HepG2 (cell line): ENCODE results near the gene FRMD8. TPM values are rescaled to one million over a fixed set of nuclear protein-coding genes. Genes with fewer than 3 reads are reported as not detected.
A peak's percentile ranks its signal among the peaks of the same experiment; 100 is the strongest.

Source experiments
- ARNT2 ChIP-seq: sonication (generic); formaldehyde crosslinking; IDR thresholded peaks from 2 replicates; pipeline ENCODE4 v1.8.0; 2022; ENCODE audit warnings: mild to moderate bottlenecking, low read depth, missing genetic modification reagents, moderate library complexity
- CCAR2 ChIP-seq: fragments of 200-400 bp; formaldehyde crosslinking; optimal IDR thresholded peaks from 2 replicates; pipeline ENCODE3; 2018; ENCODE audit warnings: low read depth, mild to moderate bottlenecking, low read length, moderate library complexity
- CHCHD3 ChIP-seq: sonication (generic); formaldehyde crosslinking; IDR thresholded peaks from 2 replicates; pipeline ENCODE4 v1.8.0; 2022; ENCODE audit warnings: mild to moderate bottlenecking, missing genetic modification reagents, moderate library complexity
- GATAD2A ChIP-seq: IDR thresholded peaks from 2 replicates; pipeline ENCODE4 v1.6.1; 2016
- MED1 ChIP-seq: sonication (generic); formaldehyde crosslinking; IDR thresholded peaks from 2 replicates; pipeline ENCODE4 v1.4.0; 2020; ENCODE audit warnings: missing genetic modification reagents
- POLR2A ChIP-seq, 2 experiments: IDR thresholded peaks; 2 replicates each; pipeline ENCODE4 v1.6.1; 2011; ENCODE audit warnings: low read depth in 2 of 2, low read length in 2 of 2, mild to moderate bottlenecking in 1 of 2, moderate library complexity in 1 of 2; ENCODE audit not compliant: insufficient read depth in 1 of 2
- POLR2G ChIP-seq: fragments of 200-400 bp; formaldehyde crosslinking; IDR thresholded peaks from 2 replicates; pipeline ENCODE4 v1.6.1; 2018; ENCODE audit warnings: mild to moderate bottlenecking, low read depth, low read length, moderate library complexity
- PRDM4 ChIP-seq: sonication (generic); formaldehyde crosslinking; IDR thresholded peaks from 2 replicates; pipeline ENCODE4 v1.9.0; 2021; ENCODE audit warnings: missing genetic modification reagents, borderline replicate concordance
- PRPF4 ChIP-seq: fragments of 200-400 bp; formaldehyde crosslinking; IDR thresholded peaks from 2 replicates; pipeline ENCODE4 v1.6.1; 2016; ENCODE audit warnings: low read length, low read depth; ENCODE audit not compliant: poor library complexity, severe bottlenecking
- SATB2 ChIP-seq: sonication (generic); formaldehyde crosslinking; IDR thresholded peaks from 2 replicates; pipeline ENCODE4 v1.5.0; 2020; ENCODE audit warnings: missing genetic modification reagents
- TCF12 ChIP-seq, 2 experiments: fragments of 450-650 bp in 1 of 2; sonication (generic) in 1 of 2; formaldehyde crosslinking in 1 of 2; IDR thresholded peaks; 2 replicates each; pipeline versions ENCODE4 v1.6.1 to v1.8.0; 2017 to 2022; ENCODE audit warnings: antibody characterized with exemption in 1 of 2, mild to moderate bottlenecking in 1 of 2, missing genetic modification reagents in 1 of 2, moderate library complexity in 1 of 2
- ZFP36L2 ChIP-seq: sonication (generic); formaldehyde crosslinking; IDR thresholded peaks from 2 replicates; pipeline ENCODE4 v1.4.0; 2020; ENCODE audit warnings: missing genetic modification reagents
- ZFX ChIP-seq: sonication (generic); formaldehyde crosslinking; IDR thresholded peaks from 2 replicates; pipeline ENCODE4 v1.4.0; 2020; ENCODE audit warnings: mild to moderate bottlenecking, low read depth, missing genetic modification reagents, moderate library complexity
- ZNF235 ChIP-seq: sonication (generic); formaldehyde crosslinking; IDR thresholded peaks from 2 replicates; pipeline ENCODE4 v1.8.1; 2023; ENCODE audit warnings: mild to moderate bottlenecking, missing genetic modification reagents, borderline replicate concordance
- ZNF562 ChIP-seq: sonication (generic); formaldehyde crosslinking; IDR thresholded peaks from 2 replicates; pipeline ENCODE4 v1.8.0; 2022; ENCODE audit warnings: missing genetic modification reagents, borderline replicate concordance
- ZNF687 ChIP-seq: sonication (generic); formaldehyde crosslinking; IDR thresholded peaks from 2 replicates; pipeline ENCODE4 v1.5.1; 2020; ENCODE audit warnings: mild to moderate bottlenecking, missing genetic modification reagents, moderate library complexity
- polyA plus RNA-seq, 8 experiments: library from polyadenylated mRNA; depleted of rRNA in 3 of 8; stranded (reverse) in 7 of 8; unstranded in 1 of 8; fragments of >200 nt; fragmentation: Illumina TruSeq in 4 of 8; extraction: Trizol in 4 of 8; gene quantifications; 2 replicates each; pipeline versions ENCODE4 v1.2.1 to v1.2.3, GENCODE V29; 2011 to 2016; ENCODE audit warnings: low read depth in 4 of 8, missing spikeins in 1 of 8, mixed read lengths in 1 of 8; ENCODE audit not compliant: insufficient read depth in 1 of 8
- total RNA-seq, 5 experiments: library from RNA; depleted of rRNA; stranded (reverse); fragments of >200 nt; fragmentation: Illumina TruSeq; extraction: Trizol; gene quantifications; 2 replicates each; pipeline ENCODE4 v1.2.3, GENCODE V29; 2016; ENCODE audit warnings: low read depth in 1 of 5

Gene FRMD8
- total and polyA plus RNA-seq, 2 of the 13 experiments (the other 11 are each of a cell fraction or from before 2014, with no cell fraction given): 5.8 to 20.6 TPM

GRCh38 chr11:65445604-65446445, 59.4 kb downstream of the FRMD8 start (continued):
- TF ChIP-seq ARNT2: 0 out of 2 replicates have a peak, but pooled peaks have one; percentile 49
- TF ChIP-seq ZFX (CRISPR knock-in tag): 0 out of 2 replicates have a peak, but pooled peaks have one; percentile 13
- TF ChIP-seq PRPF4: peak; percentile 1
- no peak for TF ChIP-seq CCAR2
- TF ChIP-seq TCF12 (IDR thresholded peaks at IDR 0.05): no peak
- TF ChIP-seq TCF12 (CRISPR knock-in tag; IDR thresholded peaks at IDR 0.05): no peak
- TF ChIP-seq PRDM4 (CRISPR knock-in tag): no peak
- peak; percentile 32 for TF ChIP-seq POLR2G
- no peak for TF ChIP-seq MED1 (CRISPR knock-in tag)
- no peak; the same call in 1 of the 2 replicates for TF ChIP-seq ZNF687 (CRISPR knock-in tag)
- no peak for TF ChIP-seq GATAD2A (CRISPR knock-in tag)
- peak; percentile 47 to 52; a peak in 2 of 4 replicates for TF ChIP-seq POLR2A (IDR thresholded peaks at IDR 0.05; ENCODE audit: insufficient read depth in 1 of 2, low read depth in 2 of 2, low read length in 2 of 2)
- no peak for TF ChIP-seq ZNF562 (CRISPR knock-in tag)
- TF ChIP-seq SATB2 (CRISPR knock-in tag): no peak
- TF ChIP-seq ZFP36L2 (CRISPR knock-in tag): no peak
- TF ChIP-seq ZNF235 (CRISPR knock-in tag): no peak
- 0 out of 2 replicates have a peak, but pooled peaks have one; percentile 25 for TF ChIP-seq CHCHD3 (CRISPR knock-in tag)
